ENCODE measurements around the gene KRT14. TPM values are rescaled to one million over a fixed set of nuclear protein-coding genes. Genes with fewer than 3 reads are reported as not detected.

The KRT14 gene
- total RNA-seq, 4 donors from 2014 or later = 2.9 TPM; not detected in 3

- peaks cover 0 to 9% (median 0%) of the 10 kb centered on the region in 4 donors for H3K27me3 ChIP-seq
- TF ChIP-seq POLR2A (IDR thresholded peaks at IDR 0.05; ENCODE audit: low read depth) = no peak
- no peak for TF ChIP-seq POLR2AphosphoS5 (IDR thresholded peaks at IDR 0.05)
- TF ChIP-seq CTCF (IDR thresholded peaks at IDR 0.05) = no peak
- TF ChIP-seq EP300 (IDR thresholded peaks at IDR 0.05) = no peak
- no peaks in the 10 kb centered on the region for H3K4me1 ChIP-seq
- H3K36me3 ChIP-seq = no peaks in the 10 kb centered on the region
- H3K9me3 ChIP-seq = no peaks in the 10 kb centered on the region
- H3K4me3 ChIP-seq = no peak overlapping the region
- 77% methylated on average over 7 of the region's 7 CpGs for WGBS
- DNase-seq (ENCODE audit: extremely low spot score) = no peak
- H3K27ac ChIP-seq (replicated peaks in 1 of 4) = no peak overlapping the region
- intact Hi-C loops (cut with DNase I) = no loop called here
These were observed 46.6 kb downstream of the KRT14 start for GRCh38 chr17:41539979-41540701.

GRCh38 chr17:41539071-41539492 lies 47.6 kb downstream of the KRT14 start:
- Histone ChIP-seq H3K4me1 (no peaks in the 10 kb centered on the region), H3K4me3 (no peak overlapping the region), H3K27ac (replicated peaks in 1 of 4) (no peak overlapping the region), H3K9me3 (no peaks in the 10 kb centered on the region), H3K36me3 (no peaks in the 10 kb centered on the region), H3K27me3 (peaks cover 0 to 9% (median 0%) of the 10 kb centered on the region in 4 donors)
- intact Hi-C loops (cut with DNase I) = no loop called here
- TF ChIP-seq CTCF (IDR thresholded peaks at IDR 0.05) (no peak), EP300 (IDR thresholded peaks at IDR 0.05) (no peak), POLR2A (IDR thresholded peaks at IDR 0.05; ENCODE audit: low read depth) (no peak), POLR2AphosphoS5 (IDR thresholded peaks at IDR 0.05) (no peak)
- 74% methylated on average over 5 of the region's 5 CpGs for WGBS
- DNase-seq (ENCODE audit: extremely low spot score) = no peak

- Histone ChIP-seq H3K4me1 (no peaks in the 10 kb centered on the region), H3K4me3 (no peak overlapping the region), H3K9me3 (no peaks in the 10 kb centered on the region), H3K27ac (replicated peaks in 1 of 4) (no peak overlapping the region), H3K27me3 (peaks cover 0 to 9% (median 0%) of the 10 kb centered on the region in 4 donors), H3K36me3 (no peaks in the 10 kb centered on the region)
- intact Hi-C loops (cut with DNase I) = no loop called here
- DNase-seq (ENCODE audit: extremely low spot score) = no peak
- TF ChIP-seq EP300 (IDR thresholded peaks at IDR 0.05) (no peak), CTCF (IDR thresholded peaks at IDR 0.05) (no peak), POLR2A (IDR thresholded peaks at IDR 0.05; ENCODE audit: low read depth) (no peak), POLR2AphosphoS5 (IDR thresholded peaks at IDR 0.05) (no peak)
- 70% methylated on average over 5 of the region's 5 CpGs for WGBS
These were observed 48.1 kb downstream of the KRT14 start for GRCh38 chr17:41538565-41538991.

- H3K4me3 ChIP-seq = no peak overlapping the region
- H3K4me1 ChIP-seq = no peaks in the 10 kb centered on the region
- H3K9me3 ChIP-seq = no peaks in the 10 kb centered on the region
- no peak overlapping the region for H3K27ac ChIP-seq (replicated peaks in 1 of 4)
- WGBS = 94% methylated on average over 9 of the region's 9 CpGs
- H3K36me3 ChIP-seq = no peaks in the 10 kb centered on the region
- TF ChIP-seq POLR2A (IDR thresholded peaks at IDR 0.05; ENCODE audit: low read depth) (no peak), EP300 (IDR thresholded peaks at IDR 0.05) (no peak), POLR2AphosphoS5 (IDR thresholded peaks at IDR 0.05) (no peak), CTCF (IDR thresholded peaks at IDR 0.05) (no peak)
- intact Hi-C loops (cut with DNase I) = no loop called here
- H3K27me3 ChIP-seq = peaks cover 0 to 9% (median 0%) of the 10 kb centered on the region in 4 donors
- DNase-seq (ENCODE audit: extremely low spot score) = no peak
These were observed 48.7 kb downstream of the KRT14 start for GRCh38 chr17:41537990-41538389.

- H3K4me1 ChIP-seq = no peaks in the 10 kb centered on the region
- DNase-seq (ENCODE audit: extremely low spot score) = no peak
- TF ChIP-seq POLR2AphosphoS5 (IDR thresholded peaks at IDR 0.05) = no peak
- no peak for TF ChIP-seq CTCF (IDR thresholded peaks at IDR 0.05)
- no peak for TF ChIP-seq POLR2A (IDR thresholded peaks at IDR 0.05; ENCODE audit: low read depth)
- TF ChIP-seq EP300 (IDR thresholded peaks at IDR 0.05) = no peak
- 96% methylated on average over 7 of the region's 7 CpGs for WGBS
- no peaks in the 10 kb centered on the region for H3K9me3 ChIP-seq
- no peak overlapping the region for H3K27ac ChIP-seq (replicated peaks in 1 of 4)
- intact Hi-C loops (cut with DNase I) = no loop called here
- H3K27me3 ChIP-seq = peaks cover 0 to 9% (median 0%) of the 10 kb centered on the region in 4 donors
- H3K36me3 ChIP-seq = no peaks in the 10 kb centered on the region
- H3K4me3 ChIP-seq = no peak overlapping the region
These were observed 49.1 kb downstream of the KRT14 start for GRCh38 chr17:41537614-41537954.
